Thoracic aorta (tissue), 2 donors: ENCODE measurements around the gene MPZL1. TPM values are rescaled to one million over a fixed set of nuclear protein-coding genes. Genes with fewer than 3 reads are reported as not detected.
"Not testable (repeated sequence)": the region's sequence is repeated elsewhere in the genome, so short reads cannot be mapped to it uniquely, and the experiment has no call there.

Experiments used
- ATAC-seq: fragments of 150-250 bp; one replicate; pipeline ENCODE4 v1.8.0; 2017; ENCODE audit warnings: low read depth; ENCODE audit not compliant: insufficient number of reproducible peaks, low FRiP score
- DNase-seq: peaks from one replicate; pipeline ENCODE4 v3.0.0-alpha.2; 2020; ENCODE audit warnings: low spot score
- H3K27ac ChIP-seq, 2 donors: fragments of 200-600 bp; sonication (generic); 1 replicate in 1 of 2; 2 replicates in 1 of 2; pipeline ENCODE4 v1.5.1; 2016; ENCODE audit warnings: mild to moderate bottlenecking in 2 of 2, moderate library complexity in 2 of 2
- H3K27me3 ChIP-seq: fragments of 200-600 bp; sonication (generic); replicated peaks from 2 replicates; pipeline ENCODE4 v1.6.0; 2016; ENCODE audit warnings: mild to moderate bottlenecking; ENCODE audit not compliant: insufficient read depth
- H3K36me3 ChIP-seq: fragments of 200-600 bp; sonication (generic); one replicate; pipeline ENCODE4 v1.5.1; 2016
- H3K4me1 ChIP-seq, 2 donors: fragments of 200-600 bp; sonication (generic); 1 replicate in 1 of 2; 2 replicates in 1 of 2; pipeline versions ENCODE4 v1.5.1 to v1.6.0; 2016; ENCODE audit warnings: low read depth in 2 of 2, mild to moderate bottlenecking in 1 of 2; ENCODE audit not compliant: control insufficient read depth in 1 of 2
- H3K4me3 ChIP-seq: fragments of 200-600 bp; sonication (generic); 2 replicates; pipeline ENCODE4 v1.5.1; 2016; ENCODE audit warnings: mild to moderate bottlenecking
- H3K9me3 ChIP-seq: fragments of 200-600 bp; sonication (generic); 2 replicates; pipeline ENCODE4 v1.5.1; 2016
- total RNA-seq, 2 donors: library from RNA; depleted of rRNA; stranded (reverse); fragments of >200 nt; gene quantifications; one replicate each; pipeline versions ENCODE4 v1.1.0 to v1.2.3, GENCODE V29; 2016
- TF ChIP-seq, protein P1 (sequence below): fragments of 200-600 bp; sonication (generic); IDR thresholded peaks from one replicate; pipeline ENCODE4 v1.5.1; 2019; ENCODE audit warnings: antibody characterized with exemption

The MPZL1 gene
- total RNA-seq, 2 donors from 2014 or later = 92.6 to 108 TPM

DNA sequence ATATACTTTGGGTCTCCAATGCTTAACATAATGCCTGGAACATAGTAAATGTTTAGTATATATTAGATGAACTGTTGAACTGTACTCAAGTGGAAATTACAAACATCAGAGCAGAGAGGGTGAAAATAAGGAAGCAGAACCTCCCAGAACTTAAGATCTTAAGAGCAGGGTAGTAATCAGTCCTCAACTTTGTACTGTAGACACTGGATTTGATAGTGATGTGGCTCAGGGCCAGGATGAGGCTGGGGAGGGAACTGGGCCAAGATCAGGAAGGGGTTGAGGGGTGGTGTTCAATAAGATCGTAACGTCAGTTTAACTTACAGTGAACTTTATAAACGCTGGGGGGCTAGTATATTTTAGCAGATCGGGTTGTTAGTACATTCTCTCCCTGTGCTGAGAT is 15.4 kb downstream of the MPZL1 start:
- H3K27me3 ChIP-seq = no peaks in the 10 kb centered on the region
- H3K36me3 ChIP-seq = no peaks in the 10 kb centered on the region
- peaks cover 0 to 7% of the 10 kb centered on the region in 2 donors for H3K4me1 ChIP-seq
- no peak overlapping the region for H3K27ac ChIP-seq
- TF ChIP-seq, protein P1, sequence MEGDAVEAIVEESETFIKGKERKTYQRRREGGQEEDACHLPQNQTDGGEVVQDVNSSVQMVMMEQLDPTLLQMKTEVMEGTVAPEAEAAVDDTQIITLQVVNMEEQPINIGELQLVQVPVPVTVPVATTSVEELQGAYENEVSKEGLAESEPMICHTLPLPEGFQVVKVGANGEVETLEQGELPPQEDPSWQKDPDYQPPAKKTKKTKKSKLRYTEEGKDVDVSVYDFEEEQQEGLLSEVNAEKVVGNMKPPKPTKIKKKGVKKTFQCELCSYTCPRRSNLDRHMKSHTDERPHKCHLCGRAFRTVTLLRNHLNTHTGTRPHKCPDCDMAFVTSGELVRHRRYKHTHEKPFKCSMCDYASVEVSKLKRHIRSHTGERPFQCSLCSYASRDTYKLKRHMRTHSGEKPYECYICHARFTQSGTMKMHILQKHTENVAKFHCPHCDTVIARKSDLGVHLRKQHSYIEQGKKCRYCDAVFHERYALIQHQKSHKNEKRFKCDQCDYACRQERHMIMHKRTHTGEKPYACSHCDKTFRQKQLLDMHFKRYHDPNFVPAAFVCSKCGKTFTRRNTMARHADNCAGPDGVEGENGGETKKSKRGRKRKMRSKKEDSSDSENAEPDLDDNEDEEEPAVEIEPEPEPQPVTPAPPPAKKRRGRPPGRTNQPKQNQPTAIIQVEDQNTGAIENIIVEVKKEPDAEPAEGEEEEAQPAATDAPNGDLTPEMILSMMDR = no peak
- no peaks in the 10 kb centered on the region for H3K9me3 ChIP-seq
- no peak for ATAC-seq
- DNase-seq = no peak
- no peak overlapping the region for H3K4me3 ChIP-seq

DNA sequence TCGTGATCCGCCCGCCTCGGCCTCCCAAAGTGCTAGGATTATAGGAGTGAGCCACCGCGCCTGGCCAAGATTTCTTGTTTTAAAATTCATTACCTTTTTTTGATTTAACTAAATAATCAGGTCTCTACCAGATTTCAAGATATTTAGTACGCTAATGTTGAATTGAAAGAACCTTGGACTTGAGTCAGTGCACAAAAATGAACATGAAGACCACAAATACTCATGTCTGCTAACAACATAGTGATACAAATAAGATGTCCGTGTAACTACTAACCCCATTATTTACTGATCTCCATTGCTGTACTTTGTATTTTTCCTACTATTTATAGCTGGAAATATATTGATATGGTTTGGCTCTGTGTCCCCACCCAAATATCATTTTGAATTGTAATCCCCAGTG is 16.4 kb downstream of the MPZL1 start:
- no peak for DNase-seq
- H3K4me1 ChIP-seq = peaks cover 0 to 8% of the 10 kb centered on the region in 2 donors

DNA sequence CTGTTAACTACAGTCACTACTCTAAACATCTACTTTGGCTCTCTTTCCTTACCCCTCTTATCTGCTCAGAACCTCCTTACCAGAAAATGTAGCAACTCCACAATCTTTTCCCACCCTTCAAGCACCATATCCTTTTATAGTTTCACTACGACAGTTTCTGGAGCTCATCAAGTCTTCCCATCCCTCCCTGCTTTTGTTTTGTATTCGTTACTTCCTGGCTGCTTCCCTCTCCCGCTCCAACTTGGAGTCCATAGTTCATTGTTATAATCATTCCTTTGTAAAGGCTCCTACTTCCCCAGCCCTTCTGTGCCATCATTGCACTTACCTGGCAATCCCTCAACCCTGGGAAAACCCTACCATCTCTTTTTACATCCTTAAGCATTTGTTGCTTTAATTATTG is 18.0 kb downstream of the MPZL1 start:
- no peak overlapping the region for H3K27ac ChIP-seq
- H3K4me1 ChIP-seq = peaks cover 0 to 8% of the 10 kb centered on the region in 2 donors
- no peak overlapping the region for H3K4me3 ChIP-seq
- no peak for DNase-seq
- H3K9me3 ChIP-seq = no peaks in the 10 kb centered on the region
- H3K36me3 ChIP-seq = no peaks in the 10 kb centered on the region
- TF ChIP-seq, protein P1 = no peak
- H3K27me3 ChIP-seq = no peaks in the 10 kb centered on the region
- no peak for ATAC-seq

More for the DNA sequence above, 16.4 kb downstream of the MPZL1 start:
- no peak overlapping the region for H3K4me3 ChIP-seq
- H3K9me3 ChIP-seq = no peaks in the 10 kb centered on the region
- no peak overlapping the region for H3K27ac ChIP-seq
- H3K36me3 ChIP-seq = no peaks in the 10 kb centered on the region
- no peaks in the 10 kb centered on the region for H3K27me3 ChIP-seq
- ATAC-seq = no peak
- TF ChIP-seq, protein P1 = no peak

DNA sequence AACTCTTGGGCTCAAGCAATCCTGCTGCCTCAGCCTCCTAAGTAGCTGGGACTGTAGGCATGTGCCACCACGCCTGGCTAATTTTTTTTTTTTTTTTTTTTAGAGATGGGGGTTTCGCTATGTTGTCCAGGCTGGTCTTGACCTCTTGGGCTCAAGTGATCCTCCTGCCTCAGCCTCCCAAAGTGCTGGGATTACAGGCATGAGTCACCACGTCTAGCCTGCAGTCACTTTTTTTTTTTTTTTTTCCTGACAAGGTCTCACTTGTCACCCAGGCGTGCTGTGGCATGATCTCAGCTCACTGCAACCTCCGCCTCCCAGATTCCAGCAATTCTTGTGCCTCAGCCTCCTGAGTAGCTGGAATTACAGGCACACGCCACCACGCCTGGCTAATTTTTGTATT is 19.3 kb downstream of the MPZL1 start:
- H3K4me1 ChIP-seq = peaks cover 0 to 15% of the 10 kb centered on the region in 2 donors

DNA sequence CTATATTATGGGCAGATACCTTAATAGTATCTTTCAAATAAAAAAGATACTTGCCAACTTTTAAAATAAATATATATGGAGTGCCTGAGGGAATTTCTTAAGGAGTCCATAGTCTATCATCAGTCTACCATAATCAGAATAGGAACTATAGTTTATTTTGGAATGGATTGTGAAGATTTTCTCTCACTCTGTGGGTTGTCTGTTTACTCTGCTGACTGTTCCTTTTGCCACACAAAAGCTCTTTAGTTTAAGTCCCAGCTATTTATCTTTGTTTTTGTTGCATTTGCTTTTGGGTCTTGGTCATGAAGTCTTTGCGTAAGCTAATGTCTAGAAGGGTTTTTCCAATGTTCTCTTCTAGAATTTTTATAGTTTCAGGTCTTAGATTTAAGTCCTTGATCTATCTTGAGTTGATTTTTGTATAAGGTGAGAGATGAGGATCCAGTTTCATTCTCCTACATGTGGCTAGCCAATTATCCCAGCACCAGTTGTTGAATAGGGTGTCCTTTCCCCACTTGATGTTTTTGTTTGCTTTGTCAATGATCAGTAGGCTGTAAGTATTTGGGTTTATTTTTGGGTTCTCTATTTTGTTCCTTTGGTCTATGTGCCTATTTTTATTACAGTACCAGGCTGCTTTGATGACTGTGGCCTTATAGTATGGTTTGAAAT is 20.7 kb downstream of the MPZL1 start:
- H3K9me3 ChIP-seq = not testable (repeated sequence)
- H3K4me1 ChIP-seq = peaks cover 8 to 24% of the 10 kb centered on the region in 2 donors

More for the DNA sequence above, 19.3 kb downstream of the MPZL1 start:
- not testable (repeated sequence) for DNase-seq, H3K27me3 ChIP-seq, ATAC-seq, H3K9me3 ChIP-seq, H3K4me3 ChIP-seq, H3K36me3 ChIP-seq, H3K27ac ChIP-seq

DNA sequence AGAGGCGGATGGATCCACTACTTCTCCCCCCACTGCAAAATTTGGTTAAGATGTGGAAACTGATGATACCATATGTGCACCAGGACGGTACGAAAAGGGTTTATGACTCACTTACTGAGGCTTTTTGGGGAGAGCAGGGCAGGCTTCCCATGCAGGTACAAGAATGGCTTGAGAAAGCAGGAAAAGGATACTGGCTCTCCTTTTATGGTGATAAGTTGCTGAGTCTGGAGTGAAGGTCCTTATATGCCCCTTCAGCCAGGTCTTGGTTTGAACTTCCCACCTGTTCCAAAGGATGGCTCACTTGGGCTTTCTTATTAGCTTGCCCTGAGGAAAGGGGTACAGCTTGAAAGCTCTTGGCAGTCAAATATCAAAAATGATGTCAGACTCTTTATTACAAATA is 23.1 kb downstream of the MPZL1 start:
- ATAC-seq = no peak
- Histone ChIP-seq H3K4me3 (no peak overlapping the region), H3K9me3 (no peaks in the 10 kb centered on the region), H3K36me3 (no peaks in the 10 kb centered on the region), H3K4me1 (peaks cover 19 to 40% of the 10 kb centered on the region in 2 donors), H3K27me3 (no peaks in the 10 kb centered on the region), H3K27ac (no peak overlapping the region)
- no peak for DNase-seq
- TF ChIP-seq, protein P1 = no peak

More for the DNA sequence above, 20.7 kb downstream of the MPZL1 start:
- not testable (repeated sequence) for H3K4me3 ChIP-seq, H3K36me3 ChIP-seq, H3K27ac ChIP-seq, H3K27me3 ChIP-seq, ATAC-seq, DNase-seq
